GM21526 (cell line): ENCODE measurements around the gene PTPN13.

Experiments used
- ATAC-seq: cut with Tn5 transposase; IDR thresholded peaks from one replicate; pipeline ENCODE4 v1.9.1; 2021; ENCODE audit warnings: moderate library complexity; ENCODE audit not compliant: unreplicated experiment, low FRiP score

The PTPN13 gene

GRCh38 chr4:86586626-86587380 is 7.3 kb upstream of the PTPN13 start:
- no peak for ATAC-seq

- no peak for ATAC-seq
These were observed 6.6 kb upstream of the PTPN13 start for GRCh38 chr4:86587381-86588140.

GRCh38 chr4:86592553-86593249 is 1.4 kb upstream of the PTPN13 start:
- no peak for ATAC-seq

GRCh38 chr4:86594559-86595425 is 677 bp downstream of the PTPN13 start:
- peak; percentile 32 for ATAC-seq

GRCh38 chr4:86595426-86595805 is 1.3 kb downstream of the PTPN13 start:
- no peak for ATAC-seq

- no peak for ATAC-seq
These were observed 2.7 kb downstream of the PTPN13 start for GRCh38 chr4:86596807-86597206.

- ATAC-seq: no peak
These were observed 6.0 kb downstream of the PTPN13 start for GRCh38 chr4:86600007-86600653.

- ATAC-seq: no peak
These were observed 9.3 kb downstream of the PTPN13 start for GRCh38 chr4:86603311-86603885.

GRCh38 chr4:86606809-86607208 is 12.7 kb downstream of the PTPN13 start:
- no peak for ATAC-seq

- no peak for ATAC-seq
These were observed 14.8 kb downstream of the PTPN13 start for GRCh38 chr4:86608757-86609375.

- ATAC-seq: no peak
These were observed 17.6 kb downstream of the PTPN13 start for GRCh38 chr4:86611757-86612156.

- ATAC-seq: no peak
These were observed 19.6 kb downstream of the PTPN13 start for GRCh38 chr4:86613734-86614133.

- ATAC-seq: no peak
These were observed 20.8 kb downstream of the PTPN13 start for GRCh38 chr4:86614865-86615264.

- ATAC-seq: no peak
These were observed 21.4 kb downstream of the PTPN13 start for GRCh38 chr4:86615501-86615900.

- no peak for ATAC-seq
These were observed 25.5 kb downstream of the PTPN13 start for GRCh38 chr4:86619656-86620055.

- no peak for ATAC-seq
These were observed 27.3 kb downstream of the PTPN13 start for GRCh38 chr4:86621435-86621834.

- no peak for ATAC-seq
These were observed 32.0 kb downstream of the PTPN13 start for GRCh38 chr4:86626066-86626465.

GRCh38 chr4:86627462-86628135 is 33.5 kb downstream of the PTPN13 start:
- no peak for ATAC-seq

GRCh38 chr4:86630629-86631028 is 36.5 kb downstream of the PTPN13 start:
- no peak for ATAC-seq
